ENCODE data around the gene CACNA1A.
A peak's percentile ranks its signal among the peaks of the same experiment; 100 is the strongest.
"Not testable (repeated sequence)": the region's sequence is repeated elsewhere in the genome, so short reads cannot be mapped to it uniquely, and the experiment has no call there.

CACNA1A gene

DNA sequence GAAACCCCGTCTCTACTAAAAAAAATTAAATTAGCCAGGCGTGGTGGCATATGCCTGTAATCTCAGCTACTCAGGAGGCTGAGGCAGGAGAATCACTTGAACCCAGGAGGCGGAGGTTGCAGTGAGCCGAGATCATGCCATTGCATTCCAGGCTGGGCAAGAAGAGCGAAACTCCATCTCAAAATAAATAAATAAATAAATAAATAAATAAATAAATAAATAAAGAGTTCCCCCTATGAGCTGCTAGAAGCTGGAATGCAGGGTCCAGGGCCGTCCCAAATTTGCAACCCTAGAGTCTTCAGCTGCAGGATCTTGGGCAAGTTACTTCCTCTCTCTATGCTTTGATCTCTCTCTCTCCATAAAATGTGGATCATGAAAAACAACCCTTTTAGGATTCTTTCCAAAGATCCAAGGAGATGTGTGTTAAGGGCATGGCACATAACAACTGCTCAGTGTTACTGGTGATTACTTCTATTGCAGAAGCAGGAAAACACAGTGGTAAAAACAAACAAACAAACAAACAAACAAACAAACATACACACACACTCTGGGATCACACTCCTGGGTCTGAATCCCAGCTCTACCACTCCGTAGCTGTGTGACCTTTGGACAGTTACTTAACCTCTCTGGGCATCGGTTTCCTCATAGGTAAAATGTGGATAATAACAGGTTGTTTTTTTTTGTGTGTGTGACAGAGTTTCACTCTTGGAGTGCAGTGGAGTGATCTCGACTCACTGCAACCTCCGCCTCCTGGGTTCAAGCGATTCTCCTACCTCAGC, 78.8 kb downstream of the CACNA1A start:
- no peak for DNase-seq (ENCODE audit: low spot score)

DNA sequence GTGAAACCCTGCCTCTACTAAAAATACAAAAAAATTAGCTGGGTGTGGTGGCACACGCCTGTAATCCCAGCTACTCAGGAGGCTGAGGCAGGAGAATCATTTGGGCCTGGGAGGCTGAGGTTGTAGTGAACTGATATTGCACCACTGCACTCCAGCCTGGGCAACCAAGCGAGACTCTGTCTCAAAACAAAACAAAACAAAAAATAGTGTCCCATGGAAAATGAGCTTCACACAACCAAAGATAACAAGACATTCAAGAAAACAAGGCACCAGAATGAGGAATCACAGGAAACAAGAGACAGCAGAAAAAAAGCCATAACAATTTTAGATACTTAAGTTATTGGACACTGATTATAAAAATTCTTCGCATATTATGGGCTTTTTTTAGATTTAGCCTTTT, 80.4 kb downstream of the CACNA1A start:
- DNase-seq (ENCODE audit: low spot score): not testable (repeated sequence)

DNA sequence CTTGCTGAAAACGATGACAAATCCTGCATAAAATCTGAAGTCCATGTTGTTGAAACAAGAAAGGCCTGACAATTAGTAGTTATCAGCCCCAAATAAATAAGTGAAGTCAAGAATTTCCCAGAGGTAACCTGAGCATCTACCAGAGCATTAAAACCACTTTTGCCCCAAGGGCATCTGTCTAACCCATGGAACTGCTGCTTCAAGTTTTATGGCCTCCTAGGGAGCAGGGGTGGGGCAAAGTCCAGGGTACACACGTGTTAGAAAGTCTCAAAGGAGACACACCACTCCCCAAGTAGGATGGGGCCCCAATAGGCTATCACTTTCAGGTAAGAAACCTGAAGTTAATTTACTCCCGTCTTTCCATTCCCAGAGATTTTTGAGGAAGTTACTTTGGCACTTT, 81.1 kb downstream of the CACNA1A start:
- no peak for DNase-seq (ENCODE audit: low spot score)

DNA sequence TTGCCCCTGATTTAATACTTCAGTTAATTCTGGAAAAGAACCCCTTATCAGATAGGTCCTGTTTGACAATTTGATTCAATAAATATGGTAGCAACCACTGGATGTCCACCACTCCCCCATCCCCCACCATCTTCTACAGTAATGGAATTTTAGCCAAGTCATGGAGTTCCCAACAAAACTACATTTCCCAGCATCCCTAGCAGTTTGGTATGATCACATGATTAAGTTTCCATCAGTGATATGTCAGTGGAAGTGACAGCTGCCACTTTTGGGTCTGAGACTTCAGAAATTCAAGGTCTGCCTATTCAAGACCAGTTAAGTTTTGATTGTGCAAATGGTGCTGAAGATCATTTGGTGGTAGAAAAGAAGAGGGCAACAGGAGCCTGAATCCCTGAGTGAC, 85.5 kb downstream of the CACNA1A start:
- no peak for DNase-seq (ENCODE audit: low spot score)

DNA sequence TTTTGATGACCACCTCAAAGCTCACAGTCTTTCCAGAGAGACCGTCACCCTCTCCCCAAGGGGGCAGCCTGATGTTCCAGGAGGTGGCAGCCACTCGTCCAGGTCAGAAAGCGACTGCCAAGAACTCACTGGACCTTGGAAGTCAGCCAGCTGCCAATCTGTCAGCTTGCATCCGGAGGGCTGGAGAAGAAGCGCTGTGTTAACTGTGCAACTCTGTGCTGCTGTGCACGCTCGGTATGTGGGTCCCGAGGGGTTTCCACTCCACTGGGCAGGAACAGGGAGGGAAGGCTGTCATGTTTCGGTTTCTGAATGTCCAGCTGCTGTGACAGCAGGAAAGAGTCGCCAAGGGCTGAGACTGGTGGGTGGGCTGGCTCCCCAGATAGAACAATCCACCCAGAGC, 89.2 kb downstream of the CACNA1A start:
- no peak for DNase-seq (ENCODE audit: low spot score)

DNA sequence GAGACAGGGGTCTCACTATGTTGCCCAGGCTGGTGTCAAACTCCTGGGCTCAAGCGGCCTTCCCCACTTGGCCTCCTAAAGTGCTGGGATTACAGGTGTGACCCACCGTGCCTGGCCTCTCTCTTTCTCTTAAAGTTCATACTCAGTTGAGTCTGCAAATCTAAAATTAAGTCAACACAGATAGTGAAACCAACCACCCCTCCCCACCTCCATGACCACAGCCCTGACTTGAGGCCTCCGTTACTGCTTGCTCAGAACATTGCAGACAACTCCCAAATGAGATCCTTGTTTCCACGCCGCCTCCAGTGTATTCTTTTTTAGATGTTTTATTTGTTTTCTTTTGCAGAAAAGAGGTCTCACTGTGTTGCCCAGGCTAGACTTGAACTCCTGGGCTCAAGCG, 94.4 kb downstream of the CACNA1A start:
- no peak for DNase-seq (ENCODE audit: low spot score)

DNA sequence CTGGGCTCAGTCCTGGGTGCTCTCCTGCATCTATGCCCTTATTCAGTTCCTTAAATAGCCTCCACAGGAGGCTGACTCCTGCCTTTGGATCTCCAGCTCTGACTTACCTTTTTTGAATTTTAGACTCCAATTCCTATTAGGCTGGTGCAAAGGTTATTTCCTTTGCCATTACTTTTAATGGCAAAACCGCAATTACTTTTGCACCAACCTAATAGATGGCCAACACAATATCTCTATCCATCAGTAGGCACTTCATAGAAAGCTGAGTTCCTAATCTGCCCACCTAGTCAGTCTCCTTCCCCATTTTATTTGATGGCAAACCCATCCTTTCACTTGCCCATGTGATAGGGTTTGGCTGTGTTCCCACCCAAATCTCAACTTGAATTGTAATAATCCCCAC, 95.3 kb downstream of the CACNA1A start:
- no peak for DNase-seq (ENCODE audit: low spot score)

DNA sequence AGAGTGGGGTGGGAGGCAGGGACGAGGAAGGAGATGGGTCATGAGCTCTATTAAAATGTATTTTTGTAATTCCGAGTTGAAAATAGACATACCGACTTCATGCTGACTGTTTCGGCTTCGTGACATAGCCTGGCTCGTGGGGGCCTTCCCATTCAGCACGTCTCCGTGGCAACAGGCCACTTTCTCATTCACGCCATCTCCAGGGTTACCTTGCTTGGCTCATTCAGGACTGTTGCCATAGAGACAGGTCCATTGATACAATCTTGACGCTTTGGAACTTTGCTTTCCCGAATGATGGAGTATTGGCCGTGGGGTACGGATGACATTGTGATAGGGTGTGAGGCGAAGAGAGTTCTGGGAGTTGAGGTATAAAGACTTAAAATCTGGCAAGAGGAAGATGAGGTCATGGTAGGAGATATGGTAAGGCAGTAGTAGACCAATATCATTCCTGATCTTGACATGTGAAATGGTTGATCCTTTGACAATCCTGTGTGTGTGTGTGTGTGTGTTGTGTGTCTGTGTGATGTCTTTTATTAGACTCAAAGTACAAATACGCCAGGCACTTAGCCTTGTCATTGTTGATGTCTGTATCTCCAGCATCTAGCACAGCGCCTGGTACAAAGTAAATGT, 97.3 kb downstream of the CACNA1A start:
- DNase-seq (ENCODE audit: low spot score): no peak

DNA sequence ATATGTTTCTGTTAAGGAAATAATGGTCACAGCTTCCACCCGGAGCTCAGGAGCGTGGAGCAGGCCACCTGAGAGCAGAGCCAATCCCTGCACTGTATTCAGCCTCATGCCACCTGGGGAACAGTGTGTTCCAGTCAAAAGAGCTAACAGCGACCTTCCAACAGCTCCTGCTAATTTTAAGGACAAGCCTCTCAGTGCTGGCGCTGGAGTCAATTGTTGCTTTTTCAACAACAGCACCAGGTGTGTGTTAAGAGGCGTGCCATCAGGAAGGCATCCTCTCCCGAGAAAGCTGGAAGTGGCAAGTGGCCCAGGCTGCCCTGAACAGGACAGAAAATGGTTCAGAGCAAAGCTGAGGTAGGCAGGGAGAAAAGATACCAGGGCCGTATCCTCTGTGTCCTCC, 102.0 kb downstream of the CACNA1A start:
- no peak for DNase-seq (ENCODE audit: low spot score)

DNA sequence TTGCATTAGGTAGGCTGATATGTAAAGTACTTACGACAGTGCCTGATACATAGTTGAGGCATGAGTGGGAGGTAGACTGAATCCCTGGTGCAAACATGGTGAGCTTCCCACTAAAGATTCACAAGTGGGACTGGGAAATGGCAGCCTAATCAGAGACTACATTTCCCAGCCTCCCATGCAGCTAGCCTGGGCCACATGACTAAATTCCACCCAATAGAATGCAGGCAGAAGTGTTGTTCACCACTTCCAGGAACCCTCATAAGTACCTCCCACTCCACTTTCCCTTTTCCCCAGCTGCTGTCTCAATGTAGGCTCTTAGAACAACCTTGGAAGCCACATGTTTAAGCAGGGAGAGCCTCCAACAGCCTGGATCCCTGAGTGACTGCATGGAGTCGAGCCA, 104.9 kb downstream of the CACNA1A start:
- DNase-seq (ENCODE audit: low spot score): no peak

DNA sequence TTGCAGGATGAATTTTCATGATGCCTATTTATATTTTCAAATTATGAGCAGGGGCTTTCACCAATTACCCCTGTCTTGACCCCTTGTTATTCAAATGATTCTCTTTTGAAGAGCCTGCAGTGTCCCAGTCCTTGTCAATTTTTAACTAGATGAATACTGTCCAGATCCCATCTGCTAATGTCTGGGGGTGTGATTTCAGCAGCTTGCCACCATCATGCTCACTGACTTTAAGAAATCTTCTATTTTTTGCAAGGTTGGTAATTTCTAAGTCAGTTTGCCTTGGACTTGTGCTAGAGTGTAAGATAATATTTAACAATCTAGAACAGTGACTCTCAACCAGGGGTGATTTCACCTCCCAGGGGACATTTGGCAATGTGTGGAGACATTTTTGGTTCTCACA, 106.0 kb downstream of the CACNA1A start:
- DNase-seq (ENCODE audit: low spot score): no peak

DNA sequence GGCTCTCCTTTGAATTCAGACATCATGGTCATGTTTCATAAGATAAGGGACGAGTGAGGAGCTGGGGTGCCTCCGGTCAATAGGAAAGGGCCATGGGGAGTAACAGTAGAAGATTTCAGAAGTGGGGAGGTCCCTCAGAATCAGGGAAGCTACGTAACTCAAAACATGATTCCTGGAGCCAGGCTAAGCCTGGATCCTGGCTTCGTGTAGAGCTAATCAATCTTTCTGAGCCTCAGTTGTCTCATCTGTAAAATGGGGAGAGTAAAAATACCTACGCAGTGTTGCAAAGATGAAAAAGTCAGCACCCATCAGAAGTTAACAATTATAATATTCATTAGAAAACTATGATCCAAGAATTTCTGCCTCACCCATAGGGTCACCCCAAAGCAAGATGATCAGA, 106.5 kb downstream of the CACNA1A start:
- DNase-seq (ENCODE audit: low spot score): no peak

DNA sequence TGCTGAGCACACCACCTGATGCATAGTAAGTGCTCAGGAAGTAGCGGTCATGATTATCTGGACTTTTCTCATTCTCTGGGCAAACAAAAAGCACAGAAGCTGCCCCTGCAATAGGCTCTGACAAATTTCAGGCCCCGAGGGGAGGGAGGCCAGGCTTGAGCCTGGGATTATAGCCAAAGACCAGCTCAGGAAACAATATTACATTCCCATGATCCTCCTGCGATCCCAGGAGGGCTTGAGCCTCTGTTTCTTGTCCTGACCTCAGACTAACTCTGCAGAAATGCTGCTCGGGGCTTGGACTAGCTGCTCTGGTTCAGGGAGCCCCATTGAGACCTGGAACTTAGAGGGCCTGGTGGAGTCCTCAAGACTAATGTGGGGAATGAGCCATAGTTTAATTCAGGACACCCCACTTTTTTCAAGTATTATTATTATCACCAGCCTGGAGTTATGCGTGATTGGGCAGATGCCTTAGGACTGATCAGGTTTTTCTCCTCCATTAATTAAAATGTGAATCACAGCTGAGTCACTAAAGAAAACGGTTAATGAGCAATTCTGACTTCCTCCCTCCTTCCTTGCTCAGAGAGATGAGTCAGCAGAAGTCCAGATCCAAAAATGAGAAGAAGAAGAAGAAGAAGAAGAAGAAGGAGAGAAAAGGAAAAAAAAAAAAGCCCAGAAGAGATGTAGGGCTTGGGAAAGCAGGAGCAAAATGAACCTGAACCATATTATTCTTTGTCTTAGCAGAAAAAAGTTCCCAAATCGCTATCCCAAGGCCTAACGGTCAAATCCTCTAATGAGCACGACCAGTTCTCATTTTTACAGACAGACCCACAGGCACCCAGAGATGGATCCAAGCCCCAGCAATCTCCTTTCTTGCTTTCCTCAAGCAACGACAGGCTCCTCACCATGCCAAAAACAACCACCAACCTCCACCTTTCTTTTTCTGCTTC, 107.2 kb downstream of the CACNA1A start:
- no peak for DNase-seq (ENCODE audit: low spot score)

DNA sequence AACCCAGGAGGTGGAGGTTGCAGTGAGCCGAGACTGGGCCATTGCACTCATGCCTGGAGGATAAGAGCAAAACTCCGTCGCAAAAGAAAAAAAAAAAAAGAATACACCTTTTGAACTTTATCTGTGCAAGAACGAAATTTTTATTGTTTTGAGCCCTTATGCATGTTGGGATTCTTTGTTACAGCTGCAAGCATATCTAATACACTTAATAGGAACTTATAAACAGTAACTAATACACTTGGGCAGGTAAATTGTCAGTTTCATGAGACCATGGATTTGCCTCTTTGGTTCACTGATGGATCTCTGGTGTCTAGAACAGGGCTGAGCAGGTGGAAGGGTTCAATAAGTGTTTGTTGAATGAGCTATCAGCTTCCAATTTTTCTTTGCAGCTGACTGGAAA, 108.1 kb downstream of the CACNA1A start:
- DNase-seq (ENCODE audit: low spot score): no peak

DNA sequence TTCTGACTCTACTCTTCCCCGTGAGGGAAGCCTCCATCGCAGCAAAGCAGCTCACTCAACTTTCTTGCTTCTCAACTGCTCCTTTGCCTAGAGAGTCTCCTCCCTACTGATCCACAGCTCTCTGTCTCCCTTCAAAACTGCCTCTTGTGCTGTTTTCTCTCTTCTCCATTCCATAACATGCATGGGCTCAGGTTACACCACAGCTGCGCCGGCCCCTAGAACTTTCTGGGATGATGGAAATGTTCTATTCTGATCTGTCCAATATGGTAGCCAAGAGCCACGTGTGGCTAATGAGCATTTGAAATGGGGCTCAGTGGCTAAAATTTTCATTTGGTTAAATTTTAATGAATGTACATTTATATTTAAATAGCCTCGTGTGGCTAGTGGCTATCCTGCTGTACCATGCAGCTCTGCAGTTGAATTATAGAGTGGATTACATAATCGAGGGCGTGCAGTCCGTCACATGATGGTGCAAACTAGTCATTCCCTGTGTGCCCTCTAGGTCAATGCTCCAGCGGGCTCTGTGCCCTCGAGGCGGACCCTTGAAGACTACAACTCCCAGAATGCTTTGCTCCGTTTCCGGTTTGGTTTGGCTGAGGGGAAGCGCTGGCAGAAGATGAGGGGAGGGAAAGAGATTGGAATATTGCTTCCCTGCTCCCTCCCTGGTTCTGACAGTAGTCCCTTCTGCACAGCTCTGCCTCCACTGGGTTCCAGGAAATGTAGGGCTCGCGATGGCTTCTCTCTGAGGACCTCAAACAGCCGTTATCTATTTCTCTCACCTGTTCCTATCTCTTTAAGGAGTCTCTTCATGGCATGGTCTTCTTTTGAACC, 109.8 kb downstream of the CACNA1A start:
- DNase-seq (ENCODE audit: low spot score): peak; percentile 68

DNA sequence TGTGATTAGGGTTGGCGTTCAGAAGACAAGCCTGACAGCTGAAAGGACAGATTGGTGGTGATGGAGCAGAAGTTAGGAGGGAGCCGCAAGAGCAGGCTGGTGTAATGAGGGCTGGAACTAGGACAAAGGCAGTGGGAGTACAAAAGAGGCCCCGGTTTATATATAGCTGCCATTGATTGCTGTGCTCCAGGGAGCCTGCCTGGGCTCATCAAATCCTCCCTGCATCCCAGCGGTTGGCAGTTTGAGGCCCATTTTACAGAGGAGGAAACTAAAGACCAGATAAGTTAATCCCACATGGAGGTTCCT, 123.7 kb downstream of the CACNA1A start:
- DNase-seq (ENCODE audit: low spot score): no peak

DNA sequence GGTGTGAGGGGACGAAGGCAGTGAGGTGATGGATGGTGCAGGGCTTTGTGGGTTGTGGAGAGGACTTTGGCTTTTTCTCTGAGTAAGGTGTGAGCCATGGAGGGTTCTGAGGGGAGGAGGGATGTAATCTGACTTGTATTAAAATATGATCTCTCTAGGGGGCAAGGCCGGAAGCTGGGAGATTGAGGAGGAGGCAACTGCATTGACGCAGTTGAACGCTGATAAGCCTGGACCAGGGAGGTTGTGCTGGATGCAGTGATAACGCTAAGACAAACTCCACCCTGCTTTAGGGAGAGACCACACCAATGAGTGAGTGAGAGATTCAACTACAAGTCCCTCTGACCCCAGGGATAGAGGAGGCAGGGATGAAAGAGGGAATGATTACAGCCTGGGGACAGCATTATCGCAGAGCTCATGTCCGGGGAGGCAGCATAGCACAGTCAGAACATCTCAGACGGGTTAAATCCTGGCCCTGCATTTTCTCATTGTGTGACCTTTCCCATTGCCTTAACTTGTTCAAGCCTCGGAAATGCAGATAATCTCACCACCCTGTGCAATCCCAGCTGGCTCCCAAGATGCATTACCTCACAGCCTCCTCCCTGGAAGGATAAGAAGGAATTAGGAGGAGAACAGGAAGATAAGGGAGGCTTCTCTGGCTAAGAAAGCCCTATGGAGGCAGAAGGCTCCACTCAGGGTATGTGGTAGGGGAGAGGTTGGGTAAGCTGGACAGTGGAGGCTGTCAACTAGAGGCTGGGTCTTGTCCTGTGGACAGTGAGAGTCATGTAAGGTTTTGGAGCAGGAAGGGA, 124.2 kb downstream of the CACNA1A start:
- no peak for DNase-seq (ENCODE audit: low spot score)

DNA sequence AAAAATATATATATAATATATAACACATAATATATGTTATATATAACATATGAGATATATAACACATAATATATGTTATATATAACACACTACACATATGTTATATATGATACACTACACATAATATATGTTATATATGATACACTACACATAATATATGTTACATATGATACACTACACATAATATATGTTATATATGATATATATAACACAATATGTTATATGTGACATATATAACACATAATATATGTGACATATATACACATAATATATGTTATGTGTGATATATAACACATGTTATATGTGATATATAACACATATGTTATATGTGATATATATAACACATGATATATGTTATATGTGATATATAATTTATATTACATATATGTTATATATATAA, 129.7 kb downstream of the CACNA1A start:
- DNase-seq (ENCODE audit: low spot score): no peak

DNA sequence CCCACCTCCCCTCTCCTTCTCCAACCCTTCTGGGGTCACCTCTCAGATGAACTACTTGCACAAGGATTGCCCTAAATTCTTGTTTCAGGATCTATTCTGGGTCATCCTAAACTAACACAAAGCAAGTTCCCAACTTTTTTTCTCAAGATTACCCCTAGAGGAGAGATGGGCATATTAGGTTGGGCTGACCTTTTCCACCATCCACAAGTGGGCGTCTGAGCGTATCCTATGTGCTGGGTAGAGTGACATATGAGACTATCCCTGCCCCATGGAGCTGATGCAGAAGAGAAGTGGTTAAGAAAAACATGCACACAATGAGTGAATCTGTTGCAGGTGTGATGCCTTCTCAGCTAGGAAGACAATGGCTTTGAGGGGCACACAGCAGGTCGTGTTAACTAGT, 132.7 kb downstream of the CACNA1A start:
- no peak for DNase-seq (ENCODE audit: low spot score)

DNA sequence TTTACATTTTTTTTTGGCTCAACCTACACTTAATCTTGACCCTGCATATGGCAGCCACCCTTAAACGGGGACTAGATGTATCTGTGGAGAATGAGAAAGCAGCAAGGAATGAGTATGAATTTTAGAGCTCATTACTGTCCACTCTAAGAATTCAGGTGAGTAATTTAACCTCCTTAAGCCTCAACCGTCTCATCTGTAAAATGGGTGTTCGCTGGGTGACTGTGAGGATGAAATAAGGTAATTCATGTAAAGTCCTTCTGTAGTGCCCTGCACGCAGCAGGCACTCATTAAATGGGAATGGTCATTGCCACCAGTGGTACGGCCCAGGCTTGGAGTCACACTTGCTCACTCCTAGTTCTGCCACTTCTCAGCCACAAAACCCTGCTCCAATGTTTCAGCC, 135.3 kb downstream of the CACNA1A start:
- no peak for DNase-seq (ENCODE audit: low spot score)

DNA sequence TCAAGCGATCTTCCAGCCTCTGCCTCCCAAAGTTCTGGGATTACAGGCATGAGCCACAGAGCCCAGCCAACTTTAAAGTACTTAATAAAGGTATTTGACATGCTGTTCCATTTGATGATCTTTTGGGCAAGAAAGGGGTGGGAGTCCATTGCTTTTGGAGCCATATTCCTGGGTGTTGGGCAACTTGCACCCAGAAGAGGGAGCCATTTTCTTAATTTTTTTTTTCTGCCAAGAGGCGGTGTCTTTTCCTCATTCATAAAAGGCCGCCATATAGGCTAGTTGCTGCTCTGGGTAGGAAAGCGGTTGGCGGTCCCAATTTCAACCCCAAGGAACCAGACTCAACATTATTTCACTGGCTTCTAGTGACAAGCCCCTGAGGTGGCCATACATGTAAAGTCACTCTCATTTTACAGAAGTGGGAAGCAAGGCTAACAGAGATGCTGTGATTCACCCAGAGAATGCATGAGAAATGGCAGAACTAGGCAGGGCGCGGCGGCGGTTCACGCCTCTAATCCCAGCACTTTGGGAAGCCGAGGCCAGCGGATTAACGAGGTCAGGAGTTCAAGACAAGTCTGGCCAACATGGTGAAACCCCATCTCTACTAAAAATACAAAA, 139.6 kb downstream of the CACNA1A start:
- DNase-seq (ENCODE audit: low spot score): peak; percentile 68
